K562 (cell line): ENCODE results near the gene LSP1. TPM values are rescaled to one million over a fixed set of nuclear protein-coding genes. Genes with fewer than 3 reads are reported as not detected.

ENCODE experiments used
- ATAC-seq: fragments of 200-7000 bp; cut with Tn5 transposase; 3 replicates; pipeline ENCODE4 v1.9.1; 2020; ENCODE audit warnings: moderate library complexity
- BruUV-seq: library from RNA; stranded (reverse); fragments of 400-500 nt; replicated peaks from 2 replicates; lab custom pipeline; 2021; lab: Mats Ljungman, UMichigan
- CTCF ChIA-PET: fragments of 300-600 bp; formaldehyde crosslinking; extraction: SDS; loops from one replicate; lab custom pipeline; 2021; ENCODE audit warnings: low intra/inter-chr PET ratio; lab: Yijun Ruan, JAX
- POLR2A ChIA-PET: fragments of 300-600, 350-650 bp; sonication (Branson Sonifier 250); formaldehyde crosslinking; extraction: SDS; loops from one replicate; lab custom pipeline; 2021; ENCODE audit warnings: antibody characterized with exemption, inconsistent platforms; lab: Yijun Ruan, JAX
- DNase-seq, 4 experiments: peaks; one replicate each; pipeline versions ENCODE4 v3.0.0 to v3.0.0-alpha.2; 2011 to 2018; ENCODE audit warnings: low spot score in 3 of 4, mixed read lengths in 3 of 4; ENCODE audit errors: extremely low read depth in 1 of 4
- FAIRE-seq: peaks from 2 replicates; lab custom pipeline; 2011; peaks lifted over from hg19 to GRCh38; lab: Jason Lieb, UNC
- H2AFZ ChIP-seq: 2 replicates; pipeline ENCODE4 v1.6.0; 2011; ENCODE audit warnings: low read depth, low read length, control low read depth, inconsistent platforms
- H3K27ac ChIP-seq: fragments of 200-600 bp; 3 replicates; pipeline ENCODE4 v1.8.0; 2011; ENCODE audit warnings: low read depth, mild to moderate bottlenecking, control low read depth, inconsistent platforms, low read length, moderate library complexity, mixed read lengths; ENCODE audit errors: extremely low read depth
- H3K27me3 ChIP-seq, 2 experiments: fragments of 300-600 bp in 1 of 2; 2 replicates in 1 of 2; 3 replicates in 1 of 2; pipeline versions ENCODE4 v1.6.0 to v1.8.0; 2011; ENCODE audit warnings: inconsistent platforms in 2 of 2, low read length in 2 of 2, mild to moderate bottlenecking in 1 of 2, mixed read lengths in 1 of 2, moderate library complexity in 1 of 2; ENCODE audit not compliant: control insufficient read depth in 2 of 2, insufficient read depth in 2 of 2
- H3K36me3 ChIP-seq: fragments of 300-600 bp; 3 replicates; pipeline ENCODE4 v1.8.0; 2011; ENCODE audit warnings: mild to moderate bottlenecking, low read length, inconsistent platforms; ENCODE audit not compliant: control insufficient read depth, insufficient read depth
- H3K4me1 ChIP-seq, 2 experiments: fragments of 200-600 bp in 1 of 2; replicated peaks in 1 of 2; 2 replicates in 1 of 2; 3 replicates in 1 of 2; pipeline versions ENCODE4 v1.5.1 to v1.8.0; 2011; ENCODE audit warnings: inconsistent platforms in 2 of 2, low read length in 2 of 2, mild to moderate bottlenecking in 1 of 2, mixed read lengths in 1 of 2, moderate library complexity in 1 of 2; ENCODE audit not compliant: control insufficient read depth in 2 of 2, insufficient read depth in 2 of 2
- H3K4me2 ChIP-seq: 2 replicates; pipeline ENCODE4 v1.6.1; 2011; ENCODE audit warnings: low read length, control low read depth, inconsistent platforms, mixed read lengths; ENCODE audit not compliant: insufficient read depth
- H3K4me3 ChIP-seq: fragments of 200-600 bp; sonication (generic), shearing (Covaris generic); 2 replicates; pipeline ENCODE4 v1.5.1; 2016; ENCODE audit warnings: control low read depth, inconsistent platforms
- H3K79me2 ChIP-seq: fragments of 200-600 bp; 3 replicates; pipeline ENCODE4 v1.8.0; 2011; ENCODE audit warnings: low read length, inconsistent platforms; ENCODE audit not compliant: control insufficient read depth, insufficient read depth
- H3K9ac ChIP-seq, 2 experiments: 2 replicates each; pipeline versions ENCODE4 v1.6.0 to v1.6.1; 2011; ENCODE audit warnings: low read depth in 2 of 2, low read length in 2 of 2, control low read depth in 1 of 2, inconsistent platforms in 1 of 2, mild to moderate bottlenecking in 1 of 2, mixed read lengths in 1 of 2; ENCODE audit not compliant: insufficient read depth in 1 of 2
- H3K9me1 ChIP-seq: one replicate; pipeline ENCODE4 v1.6.0; 2011; ENCODE audit warnings: inconsistent platforms, mild to moderate bottlenecking, low read length, moderate library complexity; ENCODE audit not compliant: control insufficient read depth, insufficient read depth
- H3K9me3 ChIP-seq: replicated peaks from 2 replicates; pipeline ENCODE4 v1.5.1; 2011; ENCODE audit warnings: low read depth, low read length, inconsistent platforms; ENCODE audit not compliant: control insufficient read depth, insufficient read depth
- H4K20me1 ChIP-seq: replicated peaks from 2 replicates; pipeline ENCODE4 v1.6.1; 2011; ENCODE audit warnings: low read length, inconsistent platforms, mixed read lengths; ENCODE audit not compliant: control insufficient read depth, insufficient read depth
- ADNP ChIP-seq: fragments of 200-800 bp; sonication (Bioruptor generic); IDR thresholded peaks from 2 replicates; pipeline ENCODE4 v1.6.1; 2016; ENCODE audit warnings: missing genetic modification characterization, missing compliant biosample characterization
- FIP1L1 ChIP-seq: fragments of 200-400 bp; formaldehyde crosslinking; IDR thresholded peaks from 2 replicates; pipeline ENCODE4 v1.6.1; 2018; ENCODE audit warnings: mild to moderate bottlenecking, low read depth, low read length; ENCODE audit not compliant: poor library complexity, severe bottlenecking
- POLR3A ChIP-seq: IDR thresholded peaks from 2 replicates; pipeline ENCODE4 v1.6.1; 2011; ENCODE audit warnings: borderline replicate concordance, mild to moderate bottlenecking, moderate library complexity; ENCODE audit not compliant: insufficient read length, insufficient read depth; ENCODE audit errors: extremely low read depth
- ZBTB17 ChIP-seq: fragments of 450-650 bp; formaldehyde crosslinking; IDR thresholded peaks from 2 replicates; pipeline ENCODE4 v1.4.0; 2020; ENCODE audit warnings: mild to moderate bottlenecking
- ZKSCAN1 ChIP-seq: fragments of 150-350 bp; IDR thresholded peaks from 2 replicates; pipeline ENCODE4 v1.6.1; 2016; ENCODE audit warnings: low read depth, low read length
- WGBS: fragments of 100-300 bp; shearing (Covaris generic); methylation state at CpG from one replicate; pipeline ENCODE4 v1.1.6; 2016; ENCODE audit warnings: low coverage, mixed read lengths; ENCODE audit not compliant: insufficient coverage; ENCODE audit errors: missing lambda C conversion rate; 5-methylcytosine and 5-hydroxymethylcytosine counted together
- in situ Hi-C: fragments of 300-500 bp; cut with MboI; formaldehyde crosslinking; loops from 4 replicates; pipeline ENCODE4 v1.15.0; 2018; ENCODE audit warnings: inconsistent platforms, mixed read lengths
- intact Hi-C: fragments of 100-400 bp; cut with micrococcal nuclease; formaldehyde crosslinking; loops from 2 replicates; pipeline ENCODE4 v1.14.2; 2022
- polyA plus RNA-seq, 8 experiments: library from polyadenylated mRNA; depleted of rRNA in 4 of 8; stranded (reverse) in 5 of 8; unstranded in 3 of 8; fragments of >200 nt; fragmentation: Nextera tagmentation in 2 of 8; fragmentation: Illumina TruSeq in 1 of 8; extraction: Ambion mirVana in 2 of 8; extraction: Trizol in 1 of 8; gene quantifications; 2 replicates each; pipeline versions ENCODE4 v1.2.1 to v1.2.3, GENCODE V29; 2011 to 2014; ENCODE audit warnings: inconsistent platforms in 1 of 8, missing spikeins in 1 of 8
- total RNA-seq, 7 experiments: library from RNA; depleted of rRNA in 6 of 7; stranded (reverse); fragments of >200 nt in 6 of 7; fragmentation: Illumina TruSeq in 2 of 7; extraction: Trizol in 2 of 7; gene quantifications; 2 replicates each; pipeline versions ENCODE4 v1.2.1 to v1.2.3, GENCODE V29; 2011 to 2021; ENCODE audit warnings: low replicate concordance in 1 of 7

Gene LSP1
- total and polyA plus RNA-seq, 9 of the 15 experiments (the other 6 are each of a cell fraction or from before 2014, with no cell fraction given), result 0.08 to 2.9 (median 0.65) TPM; not detected in 2

DNA sequence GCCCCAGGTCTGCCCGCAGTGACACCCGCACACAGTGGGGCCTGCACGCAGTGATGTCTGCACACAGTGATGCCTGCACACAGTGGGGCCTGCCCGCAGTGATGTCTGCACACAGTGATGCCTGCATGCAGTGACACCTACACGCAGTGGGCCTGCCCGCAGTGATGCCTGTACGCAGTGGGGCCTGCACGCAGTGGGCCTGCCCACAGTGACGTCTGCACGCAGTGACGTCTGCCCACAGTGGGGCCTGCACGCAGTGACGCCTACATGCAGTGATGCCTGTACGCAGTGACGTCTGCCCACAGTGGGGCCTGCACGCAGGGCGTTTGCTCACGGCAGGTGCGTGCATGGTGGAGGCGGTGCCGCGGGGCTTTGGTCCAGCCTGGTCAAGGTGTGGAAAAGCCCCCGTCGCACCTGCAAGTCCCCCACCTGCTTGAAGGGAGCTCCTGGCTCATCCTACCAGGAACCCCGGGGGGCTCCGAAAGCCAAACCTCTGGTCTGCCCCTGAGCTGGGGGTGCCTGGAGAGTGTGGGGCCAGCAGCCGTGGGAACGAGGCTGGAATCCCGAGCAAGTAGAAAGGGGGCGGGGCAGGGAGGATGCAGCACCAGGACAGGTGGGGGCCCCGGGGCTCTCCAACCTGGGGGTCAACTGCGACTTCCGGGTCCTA is 27.0 kb upstream of the LSP1 start:
- Histone ChIP-seq H3K9me1 (no peaks in the 10 kb centered on the region), H3K4me1 (peaks cover 0 to 38% of the 10 kb centered on the region in 2 experiments; a peak in 2 of 5 replicates), H2AFZ (no peak overlapping the region), H3K79me2 (no peaks in the 10 kb centered on the region), H3K4me3 (no peak overlapping the region), H3K9ac (no peak overlapping the region), H3K9me3 (no peaks in the 10 kb centered on the region), H3K36me3 (no peaks in the 10 kb centered on the region), H3K27me3 (peaks cover 0 to 45% of the 10 kb centered on the region in 2 experiments; a peak in 3 of 5 replicates), H3K4me2 (no peak overlapping the region), H4K20me1 (peaks cover 6% of the 10 kb centered on the region), H3K27ac (no peak overlapping the region)
- in situ Hi-C loops, result no loop called here
- ATAC-seq, result no peak
- FAIRE-seq, result no peak
- WGBS, result 41% methylated on average over 22 of the region's 33 CpGs
- ChIA-PET POLR2A (no interaction called here), CTCF (interaction anchor here (1.8 to 2.6 kb wide), 2 partner anchors 132 to 176 kb away, joined by 16 to 19 read pairs; no protein-coding TSS in a partner anchor)
- DNase-seq, result no peak
- intact Hi-C loops, result loop anchor here (5.0 kb wide), 1 partner anchor 326 kb away; no protein-coding TSS in a partner anchor
- BruUV-seq, result no TSS peak
- TF ChIP-seq ZKSCAN1, result peak; percentile 90; the same call in 1 of the 2 replicates
- no peak for TF ChIP-seq ZBTB17 (CRISPR knock-in tag)
- peak; percentile 1 for TF ChIP-seq FIP1L1
- no peak for TF ChIP-seq POLR3A
- no peak for TF ChIP-seq ADNP (tag)
